CD4-positive, alpha-beta T cell treated with Interferon alpha-2 for 1 hour (primary cell): ENCODE data around the gene CHD5.

Experiments
- DNase-seq, 2 donors: peaks; one replicate each; pipeline ENCODE4 v3.0.0-alpha.2; 2020 to 2022

The CHD5 gene

DNA sequence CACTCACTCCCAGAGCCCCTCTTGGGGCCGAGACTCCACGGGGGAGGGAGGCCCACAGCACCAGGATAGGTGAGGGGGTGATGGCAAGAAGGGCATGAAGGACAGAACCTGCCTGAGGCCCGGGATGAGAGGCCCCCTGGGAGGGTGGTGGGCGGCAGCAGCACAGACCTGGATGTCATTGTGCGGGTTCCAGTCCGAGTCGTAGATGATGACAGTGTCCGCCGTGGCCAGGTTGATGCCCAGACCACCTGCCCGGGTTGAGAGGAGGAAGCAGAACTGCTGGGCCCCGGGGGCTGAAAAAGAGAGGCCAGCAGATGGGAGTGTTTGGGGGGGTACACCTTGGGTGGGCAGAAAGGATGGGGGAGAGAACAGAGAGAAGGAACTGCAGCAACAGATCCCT, 50.1 kb downstream of the CHD5 start:
- no peak for DNase-seq

DNA sequence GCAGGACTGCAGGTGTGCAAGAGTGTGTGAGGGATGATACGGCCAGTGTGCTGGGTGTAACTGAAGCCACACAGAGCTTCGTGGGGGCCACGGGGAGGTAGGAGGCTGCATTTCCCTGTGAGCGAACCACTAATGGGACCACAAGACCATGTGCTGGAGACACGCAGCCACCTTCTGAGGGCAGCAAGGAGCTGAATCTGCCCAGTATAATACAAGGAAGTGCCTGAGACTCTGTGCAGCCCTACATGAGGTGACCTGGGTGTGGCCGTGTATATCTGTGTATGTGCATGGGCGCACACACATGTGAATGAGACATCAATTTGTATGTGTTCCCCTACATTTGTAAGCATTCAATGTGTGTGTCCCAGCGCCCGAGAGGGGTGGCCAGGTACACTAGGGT, 50.8 kb downstream of the CHD5 start:
- DNase-seq, result no peak

DNA sequence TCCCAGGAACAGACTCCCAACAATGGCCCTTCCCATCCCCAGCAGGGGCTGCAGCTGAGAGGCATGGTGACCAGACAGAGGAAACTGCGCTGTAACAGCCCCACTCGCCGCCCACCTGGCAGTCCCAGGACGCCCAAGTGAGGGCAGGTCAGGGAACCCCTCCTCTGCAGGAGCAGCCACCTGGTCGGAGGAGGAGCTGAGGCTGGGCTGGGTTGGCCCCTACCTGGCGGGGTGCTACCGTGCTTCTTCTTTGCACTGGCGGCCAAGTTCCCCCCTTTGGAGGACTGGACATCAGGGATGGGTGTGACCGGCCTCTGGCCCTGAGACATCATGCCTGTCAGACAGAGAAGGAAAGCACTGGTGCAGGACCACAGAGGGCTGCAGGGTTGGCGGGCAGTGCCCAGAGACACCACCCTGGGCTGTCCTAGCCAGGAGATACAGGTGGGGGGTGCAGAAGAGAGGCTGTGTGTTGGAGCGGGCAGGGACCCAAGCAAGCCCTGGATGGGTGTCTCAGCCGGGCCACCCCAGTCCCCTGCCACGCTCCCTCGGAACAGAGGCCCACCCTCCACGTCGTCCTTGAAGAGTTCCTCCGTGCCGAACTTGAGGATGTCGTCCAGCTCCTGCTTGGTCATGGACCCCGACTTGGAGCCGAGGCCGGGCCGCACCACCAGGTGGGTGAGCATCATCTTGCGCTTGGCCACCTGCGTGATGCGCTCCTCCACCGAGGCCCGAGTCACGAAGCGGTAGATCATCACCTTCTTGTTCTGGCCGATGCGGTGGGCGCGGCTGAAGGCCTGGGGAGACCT, 51.6 kb downstream of the CHD5 start:
- DNase-seq, result no peak

DNA sequence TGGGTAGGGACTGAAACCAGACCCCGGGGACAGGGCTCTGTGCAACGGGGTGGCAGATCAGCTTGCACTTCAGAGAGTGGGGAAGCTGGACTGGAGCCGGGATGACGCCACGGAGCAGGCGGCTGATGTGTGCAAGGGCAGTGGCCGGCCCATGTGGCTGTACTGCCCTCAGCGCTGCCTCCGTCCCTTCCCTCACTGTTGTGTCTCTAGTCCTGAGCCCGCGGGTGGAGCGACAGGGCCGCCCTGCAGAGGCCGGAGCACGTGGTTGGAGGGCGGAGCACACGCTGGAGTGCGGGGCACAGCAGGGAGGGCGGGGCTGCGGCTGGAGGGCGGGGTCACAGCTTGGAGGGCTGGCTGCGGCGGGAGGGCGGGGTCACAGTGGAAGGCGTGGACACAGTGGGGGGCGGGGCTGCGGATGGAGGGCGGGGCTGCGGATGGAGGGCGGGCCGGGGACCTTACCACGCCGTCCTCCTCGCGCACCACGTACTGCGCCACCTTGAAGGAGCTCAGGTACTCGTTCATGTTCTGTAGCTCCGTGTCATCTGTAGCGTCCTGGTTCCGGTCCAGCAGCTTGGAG, 52.4 kb downstream of the CHD5 start:
- DNase-seq, result peak; percentile 76 to 78

DNA sequence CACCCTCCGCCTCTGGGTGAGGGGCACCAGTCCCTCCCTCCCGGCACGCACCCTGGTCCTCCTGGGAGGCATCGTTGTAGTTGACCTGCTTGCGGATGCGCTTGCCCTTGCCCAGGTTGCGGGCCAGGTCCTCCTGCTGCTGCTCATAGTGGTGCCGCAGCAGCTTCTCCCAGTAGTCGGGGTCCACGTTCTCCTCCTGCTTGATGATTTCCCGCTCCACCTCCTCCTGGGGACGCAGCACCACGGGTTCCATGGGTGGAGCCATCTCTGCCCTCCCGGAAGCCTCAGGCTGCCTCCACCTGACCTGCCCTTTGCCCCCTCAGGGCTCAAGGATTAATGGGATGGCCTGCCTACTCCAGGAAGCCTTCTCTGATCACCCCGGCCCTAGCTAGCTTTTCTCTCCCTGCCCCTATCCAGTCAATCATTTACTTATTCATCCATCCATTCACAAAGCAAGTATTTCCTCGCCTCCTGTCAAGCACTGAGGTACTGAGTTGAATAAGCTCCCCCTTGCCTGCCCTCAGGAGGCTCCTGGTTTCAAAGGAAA, 53.5 kb downstream of the CHD5 start:
- no peak for DNase-seq

DNA sequence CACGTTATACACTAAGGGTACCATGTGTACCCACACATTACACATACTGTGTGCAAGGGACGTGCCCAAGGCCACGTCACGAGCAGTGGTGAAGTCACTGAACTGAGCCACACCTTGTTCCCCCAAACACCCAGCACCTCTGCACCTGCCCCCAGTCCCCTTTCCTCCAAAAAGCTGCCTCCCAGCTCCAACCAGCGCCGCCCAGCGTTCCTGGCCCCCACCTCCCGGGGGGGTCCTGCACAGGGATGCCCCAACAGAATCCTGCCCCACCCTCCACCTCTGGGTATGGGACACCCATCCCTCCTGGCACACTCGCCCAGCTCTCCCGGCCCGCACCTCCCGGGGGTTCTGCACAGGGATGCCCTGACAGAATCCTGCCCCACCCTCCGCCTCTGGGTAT, 54.1 kb downstream of the CHD5 start:
- DNase-seq, result no peak

DNA sequence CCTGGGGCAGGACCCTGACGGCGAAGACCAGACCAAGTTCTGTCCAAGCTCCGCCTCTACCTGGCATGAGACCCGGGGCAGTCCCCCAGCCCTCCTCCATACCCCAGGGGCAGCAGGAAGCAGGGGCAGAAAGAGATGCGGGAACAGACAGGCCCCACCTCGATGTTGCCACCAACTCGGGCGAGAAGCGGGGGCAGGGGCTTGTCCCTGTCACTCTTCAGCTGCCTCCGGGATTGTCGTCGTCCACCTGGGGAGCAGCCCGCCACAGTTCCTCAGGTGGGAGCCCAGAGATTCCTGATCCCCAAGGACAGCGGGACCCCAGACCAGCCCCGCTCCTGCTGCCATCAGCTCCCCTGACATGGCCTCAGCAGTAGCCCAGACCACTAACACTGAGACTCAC, 54.8 kb downstream of the CHD5 start:
- no peak for DNase-seq

DNA sequence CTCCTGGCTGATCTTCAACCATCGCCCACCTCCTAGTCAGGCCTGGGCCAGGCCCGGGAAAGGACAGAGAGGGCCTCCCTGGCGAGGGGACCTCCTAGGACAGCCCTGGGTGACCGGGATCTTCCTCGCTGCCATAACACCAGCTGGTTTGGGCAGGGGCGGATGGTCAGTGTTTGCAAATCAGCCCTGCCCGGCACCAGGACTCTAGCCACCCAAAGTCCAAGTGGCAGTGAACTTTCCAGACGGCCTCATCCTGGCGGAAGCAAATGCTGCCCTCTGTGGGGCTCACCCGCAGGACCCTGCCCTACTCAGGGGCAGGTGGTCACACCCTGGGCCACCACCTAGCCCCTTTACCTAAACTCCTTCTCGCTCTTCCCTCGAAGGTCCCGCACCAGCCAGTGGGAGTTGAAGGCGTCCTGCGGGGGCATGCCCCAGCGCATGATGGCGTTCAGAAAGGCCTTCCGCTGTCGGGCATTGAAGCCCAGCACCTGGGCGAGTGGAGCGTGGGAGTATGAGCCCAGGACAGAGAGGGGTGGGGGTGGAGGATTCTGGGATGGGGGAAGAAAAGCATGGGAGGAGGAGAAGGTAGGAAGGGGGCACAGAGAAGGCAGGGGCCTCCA, 55.3 kb downstream of the CHD5 start:
- no peak for DNase-seq

DNA sequence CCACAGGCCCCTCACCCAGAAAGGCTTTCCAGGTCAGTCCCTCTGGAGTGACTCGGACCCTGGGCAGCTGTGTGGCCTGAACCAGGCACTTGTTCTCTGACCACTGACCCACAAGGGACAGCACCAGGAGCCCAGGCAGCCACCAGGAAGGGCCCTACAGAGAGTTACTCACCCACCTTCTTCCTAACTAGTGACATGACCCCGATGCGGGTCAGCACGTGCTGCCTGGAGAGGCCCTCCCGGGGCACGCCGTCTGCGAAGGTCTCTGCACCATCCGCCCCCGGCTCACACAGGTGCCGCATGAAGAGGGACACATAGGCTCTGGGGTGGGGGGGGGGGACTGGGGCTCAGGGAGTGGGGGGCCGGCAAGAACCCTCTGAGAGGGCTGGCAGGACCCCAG, 55.8 kb downstream of the CHD5 start:
- DNase-seq, result no peak

DNA sequence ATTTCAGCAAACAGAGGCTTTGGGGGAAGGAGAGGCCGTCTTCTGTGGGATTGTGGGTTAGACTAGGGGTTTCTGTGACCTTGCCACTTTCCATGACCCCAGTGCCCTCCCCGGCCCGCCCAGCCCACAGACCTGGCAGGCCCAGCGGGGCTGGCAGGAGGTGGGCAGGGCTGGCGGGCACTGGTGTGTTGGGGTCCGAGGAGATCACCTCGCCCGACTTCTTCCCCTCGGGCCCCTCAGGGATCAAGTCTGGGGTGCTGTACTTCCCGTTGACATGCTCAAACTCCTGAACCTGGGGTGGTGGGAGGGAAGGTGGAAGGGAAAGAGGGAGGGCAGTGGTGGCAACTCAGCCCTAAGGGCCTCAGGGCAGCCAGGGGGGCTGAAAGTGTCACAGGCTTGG, 56.3 kb downstream of the CHD5 start:
- DNase-seq, result no peak

DNA sequence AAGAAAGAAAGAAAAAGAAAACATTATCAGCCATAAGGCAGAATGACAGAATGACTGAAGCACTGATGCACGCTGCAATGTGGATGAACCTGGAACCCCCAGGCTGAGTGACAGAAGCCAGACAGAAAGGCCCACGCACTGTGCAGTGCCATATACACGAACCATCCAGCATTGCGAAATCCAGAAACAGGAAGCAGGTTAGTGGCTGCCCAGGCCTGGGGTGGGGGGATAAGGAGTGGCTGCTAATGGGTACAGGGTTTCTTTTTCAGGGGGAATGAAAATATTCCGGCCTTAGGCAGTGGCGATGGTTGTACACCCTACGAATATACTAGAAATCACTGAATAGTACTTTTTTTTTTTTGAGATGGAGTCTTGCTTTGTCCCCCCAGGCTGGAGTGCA, 57.0 kb downstream of the CHD5 start:
- peak in 1 of 2 donors; percentile 15 for DNase-seq

DNA sequence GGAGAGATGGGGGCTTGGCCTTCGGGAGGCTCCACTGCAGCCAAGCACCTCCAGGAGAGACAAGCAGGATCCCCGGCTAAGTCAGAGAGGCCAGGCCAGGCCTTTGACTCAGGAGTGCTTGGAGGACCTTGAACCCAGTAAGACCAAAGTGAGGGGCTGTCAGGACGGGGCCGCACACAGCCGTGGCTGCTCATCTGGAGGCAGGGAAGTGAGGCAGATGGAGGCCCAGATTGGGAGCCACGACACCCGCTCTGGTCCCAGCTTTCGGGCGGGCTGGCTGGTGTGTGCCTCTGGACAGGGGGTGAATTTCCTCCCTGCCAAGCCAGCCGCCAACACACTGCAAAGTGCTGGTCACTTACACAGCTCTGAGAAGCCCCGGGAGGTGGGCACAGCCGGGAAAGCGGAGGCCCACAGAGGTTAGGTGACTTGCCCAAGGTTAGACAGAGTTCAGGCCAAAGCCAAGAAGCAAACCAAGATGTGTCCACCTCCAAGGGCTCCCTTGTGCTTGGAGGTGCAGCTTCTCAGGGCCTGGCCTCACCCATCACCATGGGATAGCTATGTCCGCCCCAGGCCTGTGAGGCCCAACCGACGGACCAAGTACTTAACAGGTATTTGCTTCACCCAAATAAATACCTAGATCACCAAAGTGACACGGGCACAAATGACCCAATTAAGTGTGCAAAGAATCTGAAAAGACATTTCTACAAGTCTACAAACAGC, 58.3 kb downstream of the CHD5 start:
- DNase-seq, result no peak

DNA sequence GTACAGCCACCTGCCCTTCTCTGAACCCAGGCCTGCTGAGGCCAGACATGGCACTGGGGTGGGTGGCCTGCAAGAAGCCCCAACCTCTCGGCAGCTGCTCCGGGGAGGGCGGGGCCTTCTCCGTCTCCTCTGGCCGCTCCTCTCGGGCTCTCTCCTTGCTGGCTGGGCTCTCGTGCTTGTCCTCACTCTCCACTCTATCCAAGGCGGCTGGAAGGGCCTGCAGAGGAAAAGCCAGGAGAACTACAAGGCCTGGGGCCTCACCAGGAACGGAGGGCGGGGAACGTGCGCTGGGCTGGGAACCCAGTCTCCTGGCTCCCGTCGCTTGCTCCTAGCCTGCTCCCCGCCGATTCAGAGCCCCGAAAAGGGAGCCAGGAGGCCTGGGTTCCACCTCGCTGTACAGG, 59.1 kb downstream of the CHD5 start:
- DNase-seq, result no peak

DNA sequence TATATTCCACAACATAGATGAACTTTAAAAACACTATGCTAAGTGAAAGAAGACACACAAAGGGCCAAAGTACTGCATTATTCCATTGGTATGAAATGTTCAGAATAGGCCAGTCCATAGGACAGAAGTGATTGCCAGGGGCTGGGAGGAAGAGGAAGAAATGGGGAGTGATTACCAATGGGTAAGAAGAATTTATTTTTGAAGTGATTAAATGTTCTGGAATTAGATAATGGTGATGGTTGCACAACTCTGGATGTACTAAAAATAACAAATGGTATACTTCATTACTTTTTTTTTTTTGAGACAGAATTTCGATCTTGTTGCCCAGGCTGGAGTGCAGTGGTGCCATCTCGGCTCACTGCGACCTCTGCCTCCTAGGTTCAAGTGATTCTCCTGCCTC, 61.7 kb downstream of the CHD5 start:
- DNase-seq, result no peak

DNA sequence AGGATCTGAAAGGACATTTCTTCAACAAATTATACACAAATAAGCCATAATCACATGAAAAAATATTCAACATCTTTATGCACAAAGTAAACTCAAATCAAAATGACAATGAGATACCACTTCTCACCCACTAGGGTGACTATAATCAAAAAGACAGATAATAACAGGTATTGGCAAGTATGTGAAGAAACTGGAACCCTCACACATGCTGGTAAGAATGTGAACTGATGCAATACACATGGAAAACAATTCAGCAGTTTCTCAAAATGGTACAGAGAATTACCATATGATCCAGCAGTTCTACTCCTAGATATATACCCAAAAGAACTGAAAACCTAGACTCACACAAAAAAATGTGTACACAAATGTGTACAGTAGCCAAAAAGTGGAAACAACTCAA, 62.5 kb downstream of the CHD5 start:
- no peak for DNase-seq

DNA sequence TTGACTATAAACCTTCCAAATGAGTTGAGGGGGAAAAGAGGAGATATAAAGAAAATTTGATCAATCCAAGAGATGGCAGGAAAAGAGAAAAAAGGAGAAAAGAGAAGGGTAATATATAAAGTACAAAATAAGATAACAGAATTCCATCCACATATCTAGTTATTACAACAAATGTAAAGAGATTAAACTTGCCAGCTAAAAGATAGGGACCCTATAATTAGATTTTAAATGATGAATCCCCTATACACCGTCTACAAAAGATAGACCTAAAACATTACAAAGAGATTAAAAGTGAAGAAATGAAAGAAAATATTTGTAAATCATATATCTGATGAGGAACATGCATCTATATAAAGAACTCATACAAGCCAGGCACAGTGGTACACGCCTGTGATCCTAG, 63.1 kb downstream of the CHD5 start:
- no peak for DNase-seq

DNA sequence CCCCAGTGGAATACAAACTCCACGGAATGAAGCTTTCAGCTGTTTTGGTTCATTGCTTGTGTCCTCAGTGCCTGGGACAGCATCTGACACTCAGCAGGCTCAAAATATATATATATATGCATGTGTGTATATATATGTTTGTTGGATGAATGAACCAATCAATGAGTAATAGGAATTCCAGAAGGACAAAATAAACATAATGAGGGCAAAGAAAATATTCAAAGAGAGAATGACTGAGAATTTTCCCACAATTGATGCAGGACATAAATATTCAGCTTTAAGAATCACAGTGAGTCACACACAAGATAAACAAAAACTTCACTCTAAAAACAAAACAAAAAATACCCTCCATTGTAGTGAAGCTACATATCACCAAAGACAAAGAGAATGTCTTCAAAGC, 64.0 kb downstream of the CHD5 start:
- DNase-seq, result no peak

DNA sequence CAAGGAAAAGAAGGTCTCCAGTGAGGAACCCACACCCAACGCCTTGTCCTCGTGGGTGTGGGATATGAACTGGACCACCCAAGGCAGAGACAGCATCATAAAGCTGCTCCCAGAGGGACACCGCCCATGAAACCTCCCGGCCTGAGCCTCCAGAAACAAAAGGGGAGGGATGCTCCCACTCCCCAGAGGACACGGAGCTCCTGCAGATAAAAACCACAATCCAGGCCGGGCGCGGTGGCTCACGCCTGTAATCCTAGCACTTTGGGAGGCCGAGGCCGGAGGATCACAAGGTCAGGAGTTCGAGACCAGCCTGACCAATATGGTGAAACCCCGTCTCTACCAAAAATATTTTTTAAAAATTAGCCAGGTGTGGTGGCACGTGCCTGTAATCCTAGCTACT, 66.4 kb downstream of the CHD5 start:
- DNase-seq, result no peak

DNA sequence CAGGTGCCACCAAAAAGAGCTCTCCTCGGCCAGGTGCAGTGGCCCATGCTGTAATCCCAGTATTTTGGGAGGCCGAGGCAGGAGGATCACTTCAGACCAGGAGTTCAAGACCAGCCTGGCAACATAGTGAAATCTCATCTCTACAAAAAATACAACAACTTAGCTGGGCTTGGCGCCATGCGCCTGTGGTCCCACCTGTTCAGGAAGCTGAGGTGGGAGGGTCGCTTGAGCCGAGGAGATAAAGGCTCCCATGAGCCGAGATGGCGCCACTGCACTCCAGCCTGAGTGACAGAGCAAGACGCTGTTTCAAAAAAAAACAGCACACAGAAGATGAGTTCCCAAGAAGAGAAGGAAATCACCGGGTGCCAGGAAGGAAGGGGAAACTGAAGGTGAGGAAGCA, 67.0 kb downstream of the CHD5 start:
- DNase-seq, result no peak

DNA sequence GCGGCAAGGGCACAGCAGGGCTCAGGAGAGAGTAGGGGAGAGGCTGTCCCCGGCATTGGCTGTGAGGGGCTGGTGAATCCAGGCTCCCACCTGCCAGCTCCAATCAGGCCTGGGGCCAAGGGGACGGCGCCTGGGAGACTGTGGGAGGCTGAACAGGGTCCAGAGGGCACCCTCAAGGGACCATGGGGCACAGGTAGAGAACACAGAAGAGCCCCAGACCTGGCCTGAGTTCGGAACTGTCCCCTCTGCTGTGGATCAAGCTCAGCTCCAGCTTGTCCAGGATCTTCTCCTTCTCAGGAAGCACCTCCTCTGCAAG, 67.5 kb downstream of the CHD5 start:
- DNase-seq, result no peak

DNA sequence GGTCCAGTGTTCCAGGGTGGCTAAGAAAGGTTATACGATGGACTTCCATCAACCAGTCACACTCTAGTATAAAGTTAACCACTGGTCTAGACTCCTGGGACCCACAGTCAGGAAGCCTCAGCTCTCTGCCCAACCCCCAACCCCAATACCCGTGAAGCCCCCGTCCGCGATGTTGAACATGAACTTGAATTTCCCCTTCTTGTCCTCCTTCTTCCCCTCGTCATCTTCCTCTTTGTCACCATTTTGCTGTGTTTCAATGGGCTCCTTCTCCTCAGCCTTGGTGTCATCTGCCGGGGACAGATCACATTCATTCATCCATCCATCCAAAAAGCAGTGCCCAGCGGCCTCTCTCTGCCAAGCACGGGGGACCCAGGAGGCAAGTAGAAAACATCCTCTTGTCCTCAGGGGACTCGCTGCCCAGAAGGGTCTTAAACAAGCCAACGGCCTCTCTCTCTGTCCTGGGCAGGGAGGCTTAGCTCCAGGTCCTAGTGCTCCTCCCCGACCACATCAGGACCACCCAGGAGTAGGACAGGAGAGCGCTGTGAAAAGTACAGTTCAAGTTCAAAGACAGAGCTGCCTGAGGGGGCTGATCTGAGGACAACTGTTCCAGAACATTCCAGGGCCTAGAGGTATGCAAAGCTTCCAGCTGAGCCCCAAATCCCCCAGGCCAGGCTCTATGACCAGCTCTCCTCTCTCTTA, 68.0 kb downstream of the CHD5 start:
- DNase-seq, result no peak

DNA sequence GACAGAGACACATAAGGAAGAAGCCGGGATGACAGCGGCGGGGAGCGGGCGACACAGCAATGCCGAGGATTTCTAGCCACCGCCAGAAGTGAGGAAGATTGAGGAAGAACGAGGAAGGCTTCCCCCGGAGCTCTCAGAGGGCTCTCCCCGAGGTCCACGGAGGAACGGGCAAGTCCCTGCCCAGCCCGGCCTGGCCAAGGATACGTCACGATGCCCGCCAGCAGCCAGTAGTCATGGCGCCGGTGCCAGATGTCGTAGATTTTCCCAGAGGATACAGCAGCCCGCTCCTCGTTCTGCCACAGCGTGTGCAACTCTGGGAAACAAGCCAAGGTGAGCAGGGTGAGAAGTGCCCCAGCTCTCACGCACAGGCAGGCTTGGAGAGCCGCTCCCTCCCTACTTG, 68.5 kb downstream of the CHD5 start:
- no peak for DNase-seq

DNA sequence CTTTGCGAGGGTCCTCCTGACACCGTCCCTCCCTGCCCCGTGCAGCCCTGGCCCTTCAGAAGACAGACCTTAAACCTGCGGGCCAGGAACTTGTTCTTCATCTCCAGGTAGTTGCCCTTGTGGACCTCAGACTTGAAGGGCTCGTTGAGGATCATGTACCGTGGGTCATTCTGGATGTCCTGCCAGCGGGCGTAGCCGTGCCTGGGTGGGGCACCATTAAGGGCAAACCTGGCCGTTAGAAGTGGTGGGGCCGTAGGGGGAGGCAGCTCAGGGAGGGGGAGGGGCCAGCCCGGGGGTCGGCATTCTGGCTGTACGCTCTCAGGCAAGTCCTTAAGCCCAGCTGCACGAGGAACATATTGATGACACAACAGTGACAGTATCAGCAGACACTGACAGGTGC, 69.8 kb downstream of the CHD5 start:
- DNase-seq, result no peak
